IMR-90 (cell line): Measurements from ENCODE around the gene DCHS1.

Source experiments
- CEBPB ChIP-seq: IDR thresholded peaks from 2 replicates; pipeline ENCODE4 v1.6.1; 2012; ENCODE audit warnings: low read depth, low read length, improper control_type of control experiment
- CHD1 ChIP-seq: IDR thresholded peaks from 2 replicates; pipeline ENCODE4 v1.6.1; 2012; ENCODE audit warnings: low read depth, low read length, improper control_type of control experiment
- CTCF ChIP-seq: conservative IDR thresholded peaks from 2 replicates; pipeline ENCODE4 v1.5.1; 2012; ENCODE audit warnings: mild to moderate bottlenecking, low read depth, low read length, improper control_type of control experiment
- FOS ChIP-seq: fragments of 150-350 bp; IDR thresholded peaks from 2 replicates; pipeline ENCODE4 v1.6.1; 2016; ENCODE audit warnings: low read depth, low read length
- MAFK ChIP-seq: IDR thresholded peaks from 2 replicates; pipeline ENCODE4 v1.6.1; 2012; ENCODE audit warnings: low read depth, low read length, improper control_type of control experiment
- MAZ ChIP-seq: IDR thresholded peaks from 2 replicates; pipeline ENCODE4 v1.6.1; 2012; ENCODE audit warnings: low read depth, mild to moderate bottlenecking, low read length, improper control_type of control experiment, moderate library complexity, borderline replicate concordance
- MXI1 ChIP-seq: IDR thresholded peaks from 2 replicates; pipeline ENCODE4 v1.6.1; 2012; ENCODE audit warnings: low read depth, mild to moderate bottlenecking, low read length, moderate library complexity, borderline replicate concordance
- NFE2L2 ChIP-seq: fragments of 150-350 bp; IDR thresholded peaks from 2 replicates; pipeline ENCODE4 v1.6.1; 2016; ENCODE audit warnings: low read depth, mild to moderate bottlenecking, low read length
- POLR2A ChIP-seq: IDR thresholded peaks from 2 replicates; pipeline ENCODE4 v1.6.1; 2012; ENCODE audit warnings: mild to moderate bottlenecking, low read depth, low read length
- RAD21 ChIP-seq: IDR thresholded peaks from 2 replicates; pipeline ENCODE4 v1.6.1; 2012; ENCODE audit warnings: low read length, improper control_type of control experiment
- RFX5 ChIP-seq: IDR thresholded peaks from 2 replicates; pipeline ENCODE4 v1.8.0; 2012; ENCODE audit warnings: low read depth, mild to moderate bottlenecking, low read length, moderate library complexity
- SMC3 ChIP-seq: fragments of 150-350 bp; IDR thresholded peaks from 2 replicates; pipeline ENCODE4 v1.6.1; 2016; ENCODE audit warnings: low read depth, mild to moderate bottlenecking, antibody characterized with exemption, low read length, moderate library complexity

- TF ChIP-seq FOS, result no peak
- no peak for TF ChIP-seq POLR2A
- no peak for TF ChIP-seq CTCF
- TF ChIP-seq SMC3, result no peak
- no peak for TF ChIP-seq RFX5
- no peak for TF ChIP-seq CHD1
- TF ChIP-seq MAZ, result no peak
- TF ChIP-seq CEBPB, result no peak
- no peak for TF ChIP-seq RAD21
- no peak for TF ChIP-seq MAFK
- no peak for TF ChIP-seq MXI1
- no peak for TF ChIP-seq NFE2L2
These were observed 35.0 kb downstream of the DCHS1 start for GRCh38 chr11:6620636-6621035.
